GM18526 (cell line): ENCODE data around the gene ABHD17A.
A peak's percentile ranks its signal among the peaks of the same experiment; 100 is the strongest.

Experiments used
- POLR2A ChIP-seq: IDR thresholded peaks from 3 replicates; pipeline ENCODE4 v1.6.1; 2011; ENCODE audit not compliant: insufficient read length; ENCODE audit errors: extremely low read depth

The ABHD17A gene

DNA sequence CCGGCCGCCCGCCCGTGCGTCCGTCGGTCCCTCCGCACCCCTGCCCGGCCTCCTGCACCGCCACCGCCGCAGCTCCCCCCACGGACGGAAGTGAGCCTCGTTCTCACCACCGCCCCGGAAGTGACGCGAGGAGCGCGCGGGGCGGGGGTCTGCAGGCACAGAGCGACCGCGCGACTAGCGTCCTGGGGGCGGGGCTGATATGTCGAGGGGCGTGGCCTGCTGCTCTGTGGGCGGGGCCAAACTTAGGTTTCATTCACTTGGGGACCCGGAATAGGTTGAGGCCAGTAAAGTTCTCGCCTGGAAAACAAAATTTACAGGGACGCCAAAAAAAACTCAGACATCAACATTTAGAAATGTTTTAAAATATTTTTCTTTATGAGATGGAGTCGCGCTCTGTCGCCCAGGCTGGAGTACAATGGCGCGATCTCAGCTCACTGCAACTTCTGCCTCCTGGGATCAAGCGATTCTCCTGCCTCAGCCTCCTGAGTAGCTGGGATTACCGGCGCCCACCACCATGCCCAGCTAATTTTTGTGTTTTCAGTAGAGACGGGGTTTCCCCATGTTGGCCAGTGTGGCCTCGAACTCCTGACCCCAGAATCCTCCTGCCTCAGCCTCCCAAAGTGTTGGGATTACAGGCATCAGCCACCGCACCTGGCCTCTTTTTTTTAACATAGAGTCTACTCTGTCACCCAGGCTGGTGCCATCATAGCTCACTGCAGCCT, at the start of gene ABHD17A:
ABHD17A (minus strand) TSS at position 99 of the 722 bp plus-strand sequence. CDS start 3,930 bp downstream, outside the sequence.
- peak; percentile 49 for TF ChIP-seq POLR2A

DNA sequence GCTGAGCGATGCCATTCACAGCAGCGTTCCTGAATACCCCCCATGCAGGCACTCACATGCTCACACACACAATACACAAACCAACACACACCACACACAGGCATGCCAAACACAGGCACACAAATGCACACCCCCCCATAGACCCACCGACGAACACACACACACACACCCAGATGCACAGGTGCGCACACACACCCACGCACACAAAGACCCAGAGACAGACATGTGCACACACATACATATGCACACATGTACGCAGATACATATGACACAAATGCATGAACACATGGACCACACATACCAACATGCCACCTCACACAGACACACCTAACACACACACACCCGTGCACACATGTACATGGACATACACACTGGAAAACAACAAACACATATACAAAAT, 48.6 kb upstream of the ABHD17A start:
- no peak for TF ChIP-seq POLR2A

DNA sequence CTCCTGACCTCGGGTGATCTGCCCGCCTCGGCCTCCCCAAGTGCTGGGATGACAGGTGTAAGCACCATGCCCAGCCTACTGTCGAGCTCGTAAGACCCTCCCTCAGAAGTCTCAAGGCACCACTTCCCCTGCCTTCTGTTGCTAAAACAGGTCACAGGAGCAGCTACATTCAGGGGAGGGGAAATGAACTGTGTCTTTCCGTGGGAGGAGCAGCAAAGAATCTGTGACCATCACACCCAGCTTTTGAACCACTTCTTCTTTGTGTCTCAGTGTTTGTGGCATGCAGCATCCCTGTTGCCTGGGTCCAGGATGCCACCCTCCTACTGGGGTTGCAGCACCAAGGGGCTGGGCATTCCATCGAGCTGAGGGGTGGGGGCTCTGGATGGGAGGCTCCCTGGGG, 47.9 kb upstream of the ABHD17A start:
- TF ChIP-seq POLR2A: no peak

DNA sequence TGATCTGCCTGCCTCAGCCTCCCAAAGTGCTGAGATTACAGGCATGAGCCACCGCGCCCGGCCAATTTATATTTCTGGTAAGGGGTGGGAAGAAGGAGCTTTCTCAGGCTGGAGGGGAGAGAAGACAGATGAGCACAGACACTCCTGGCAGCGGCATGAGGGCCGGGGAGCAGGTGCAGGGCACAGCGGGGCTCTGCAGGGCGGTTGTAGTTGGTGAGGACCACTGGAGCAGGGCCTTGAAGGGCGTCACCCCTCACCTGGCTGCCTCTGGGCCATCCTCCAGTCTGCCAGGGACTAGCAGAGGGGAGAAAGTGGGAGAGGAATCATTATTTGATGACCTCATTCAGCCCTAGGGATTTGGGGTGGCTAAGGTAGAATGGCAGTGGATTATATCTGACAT, 47.1 kb upstream of the ABHD17A start:
- TF ChIP-seq POLR2A: no peak

DNA sequence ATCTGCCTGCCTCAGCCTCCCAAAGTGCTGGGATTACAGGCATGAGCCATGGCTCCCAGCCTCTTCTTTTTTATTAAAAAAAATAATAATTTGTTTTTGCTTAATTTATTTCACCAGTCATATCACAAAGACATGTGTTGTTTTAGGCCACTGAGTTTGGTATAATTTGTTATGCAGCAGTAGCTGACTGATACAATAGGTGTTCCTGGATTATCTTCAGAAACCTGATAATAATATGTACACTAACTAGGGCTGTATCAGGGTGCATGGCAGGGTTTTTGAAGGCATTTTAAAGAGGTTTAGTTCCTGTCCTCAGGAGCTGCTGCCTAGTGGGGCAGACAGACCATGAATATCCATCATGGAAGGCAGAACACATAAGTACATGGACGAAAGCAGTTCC, 46.1 kb upstream of the ABHD17A start:
- no peak for TF ChIP-seq POLR2A

DNA sequence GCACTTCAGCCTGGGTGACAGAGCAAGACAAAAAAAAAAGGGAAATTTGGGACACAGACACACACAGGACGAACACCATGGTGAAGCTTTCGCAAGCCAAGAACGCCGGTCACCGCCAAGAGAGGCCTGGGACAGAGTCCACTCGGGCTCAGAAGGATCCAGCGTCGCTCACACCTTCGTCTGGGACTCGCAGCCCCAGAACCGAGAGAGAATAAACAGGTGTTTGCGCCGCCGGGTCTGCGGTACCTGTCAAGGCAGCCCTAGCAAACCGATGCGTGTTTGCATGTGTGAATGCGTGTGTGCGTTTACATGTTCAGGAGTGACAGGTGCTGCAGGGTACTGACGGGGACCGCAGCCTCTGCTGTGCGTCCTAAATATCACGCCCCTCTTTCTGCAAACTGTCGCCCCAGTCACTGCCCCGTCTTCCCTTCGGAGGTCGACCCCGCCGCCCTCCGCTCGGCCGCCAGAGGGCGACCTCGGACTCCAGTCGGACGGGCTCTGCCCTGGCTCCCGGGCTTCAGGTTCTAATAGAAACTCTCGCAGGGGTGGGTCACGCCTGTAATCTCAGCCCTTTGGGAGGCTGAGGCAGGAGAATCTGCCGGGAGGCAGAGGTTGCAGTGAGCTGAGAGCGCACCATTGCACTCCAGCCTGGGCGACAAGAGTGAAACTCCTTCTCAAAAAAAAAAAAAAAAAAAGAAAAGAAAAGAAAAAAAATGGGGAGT, 43.9 kb upstream of the ABHD17A start:
- no peak for TF ChIP-seq POLR2A

DNA sequence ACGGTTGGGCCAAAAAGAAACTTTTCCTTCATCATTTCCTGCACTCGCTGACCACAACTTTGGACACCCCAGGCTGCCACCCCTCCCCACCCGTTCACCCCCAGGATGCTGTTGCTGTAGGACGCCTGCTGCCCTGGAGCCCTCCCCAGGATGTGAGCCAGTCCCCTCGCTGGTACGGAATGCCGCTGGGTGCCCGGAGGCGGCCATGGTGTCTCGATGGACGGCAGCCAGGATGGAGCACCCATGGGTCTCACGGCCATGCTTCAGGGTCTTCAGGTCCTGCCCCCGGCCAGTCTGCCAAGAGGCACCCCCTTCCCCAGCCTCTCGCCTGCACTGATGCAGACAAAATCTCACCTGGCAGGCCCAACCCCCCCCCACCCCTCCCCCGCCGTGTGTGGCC, 40.2 kb upstream of the ABHD17A start:
- no peak for TF ChIP-seq POLR2A

DNA sequence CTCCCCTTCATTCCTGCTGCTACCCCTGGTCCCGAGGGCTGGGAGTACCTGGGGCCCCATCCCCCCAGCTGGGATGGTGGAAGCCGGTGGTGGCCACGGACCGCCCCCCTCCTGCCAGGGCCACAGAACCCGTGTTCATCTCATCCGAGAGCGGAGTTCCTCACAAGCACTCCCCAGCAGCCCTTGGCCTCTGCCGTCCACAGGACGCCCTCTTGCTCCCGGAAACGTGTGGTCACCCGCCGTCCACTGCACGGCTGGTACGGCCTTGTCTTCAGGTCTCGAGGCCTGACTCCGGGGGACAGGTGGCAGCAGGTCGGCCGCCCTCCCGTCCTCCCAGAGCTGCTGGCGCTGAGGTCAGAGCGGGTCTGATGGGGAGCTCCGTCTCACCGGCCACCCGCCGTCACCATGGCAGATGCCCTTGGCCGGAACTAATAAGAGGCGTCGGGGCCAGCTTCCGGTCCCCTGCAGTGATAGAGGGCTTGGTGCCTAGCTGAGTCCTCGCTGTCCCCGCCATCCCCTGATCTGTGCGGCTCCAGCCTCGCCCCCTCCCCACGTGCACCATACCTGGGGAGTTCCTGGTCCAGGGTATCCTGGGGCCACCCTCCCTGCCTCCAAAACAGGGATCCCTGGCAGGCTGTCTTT, 39.1 kb upstream of the ABHD17A start:
- TF ChIP-seq POLR2A: no peak

DNA sequence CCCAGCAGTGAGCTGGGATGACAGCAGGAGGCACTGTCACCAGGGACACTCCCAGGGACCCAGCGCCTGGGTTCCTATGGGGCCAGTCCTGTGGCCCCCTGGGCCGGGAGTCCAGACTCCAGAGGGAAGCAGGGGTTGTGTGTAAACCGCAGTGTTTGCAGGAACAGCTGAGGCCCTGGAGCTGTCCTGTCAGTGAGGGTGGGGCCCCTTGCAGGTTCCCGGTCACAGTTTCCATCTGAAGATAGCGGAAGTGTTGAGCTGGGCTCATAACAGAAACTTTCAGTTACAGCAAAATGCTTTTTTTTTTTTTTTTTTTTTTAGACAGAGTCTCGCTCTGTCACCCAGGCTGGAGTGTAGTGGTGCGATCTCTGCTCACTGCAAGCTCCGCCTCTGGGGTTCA, 38.0 kb upstream of the ABHD17A start:
- no peak for TF ChIP-seq POLR2A

DNA sequence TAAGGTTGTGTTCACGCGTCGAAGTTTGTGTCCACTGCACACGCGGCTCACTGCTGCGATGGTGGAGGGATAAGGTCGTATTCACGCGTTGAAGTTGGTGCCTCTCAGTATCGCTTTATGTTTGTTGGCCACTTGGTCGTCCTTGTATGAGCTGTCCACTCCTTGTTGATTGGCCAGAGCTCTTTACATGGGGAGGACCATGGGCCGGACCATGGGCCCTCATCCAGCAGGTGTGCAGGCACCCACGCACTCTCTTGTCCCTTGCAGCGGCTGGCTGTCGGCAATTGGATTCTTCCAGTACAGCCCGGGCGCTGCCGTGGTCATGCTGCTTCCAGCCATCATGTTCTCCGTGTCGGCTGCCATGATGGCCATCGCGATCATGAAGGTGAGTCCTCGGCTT, 37.5 kb upstream of the ABHD17A start:
- TF ChIP-seq POLR2A: no peak

DNA sequence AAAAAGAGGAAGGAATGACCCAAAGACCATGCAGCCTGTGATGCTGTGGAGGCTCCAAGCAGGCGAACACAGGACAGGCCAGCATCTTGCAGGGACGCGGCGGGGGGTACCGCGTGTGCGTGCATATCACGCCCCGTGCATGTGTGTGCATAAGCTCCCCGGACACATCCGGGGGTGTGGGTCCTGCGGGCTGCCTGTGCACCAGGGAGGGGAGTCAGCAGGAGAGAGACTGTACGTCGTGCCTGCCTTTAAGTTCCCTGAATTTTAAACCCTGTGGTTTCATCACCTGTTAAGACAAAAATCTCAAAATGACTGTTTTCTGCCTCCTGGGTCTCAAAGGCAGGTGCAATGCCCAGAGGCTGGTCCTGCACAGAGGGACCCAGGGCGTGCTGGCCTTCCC, 36.5 kb upstream of the ABHD17A start:
- TF ChIP-seq POLR2A: no peak

DNA sequence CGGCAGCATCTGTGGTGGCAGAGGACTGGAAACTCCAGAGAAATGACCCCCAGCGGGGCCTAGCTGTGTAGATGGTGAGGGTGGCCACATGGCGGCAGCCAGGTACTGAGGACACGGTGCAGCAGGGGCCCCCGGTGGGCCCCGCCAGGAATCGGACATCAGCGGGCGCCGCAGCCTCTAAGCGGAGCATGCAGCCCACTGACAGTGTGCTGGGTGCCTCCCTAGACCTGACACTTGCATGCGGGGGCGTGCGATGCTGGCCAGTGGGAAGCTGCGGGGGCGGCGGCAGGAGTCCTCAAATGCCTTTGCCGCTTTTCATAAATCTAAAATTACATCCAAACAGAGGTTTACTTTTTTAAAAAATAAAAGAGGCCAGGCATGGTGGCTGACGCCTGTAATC, 36.0 kb upstream of the ABHD17A start:
- TF ChIP-seq POLR2A: no peak

DNA sequence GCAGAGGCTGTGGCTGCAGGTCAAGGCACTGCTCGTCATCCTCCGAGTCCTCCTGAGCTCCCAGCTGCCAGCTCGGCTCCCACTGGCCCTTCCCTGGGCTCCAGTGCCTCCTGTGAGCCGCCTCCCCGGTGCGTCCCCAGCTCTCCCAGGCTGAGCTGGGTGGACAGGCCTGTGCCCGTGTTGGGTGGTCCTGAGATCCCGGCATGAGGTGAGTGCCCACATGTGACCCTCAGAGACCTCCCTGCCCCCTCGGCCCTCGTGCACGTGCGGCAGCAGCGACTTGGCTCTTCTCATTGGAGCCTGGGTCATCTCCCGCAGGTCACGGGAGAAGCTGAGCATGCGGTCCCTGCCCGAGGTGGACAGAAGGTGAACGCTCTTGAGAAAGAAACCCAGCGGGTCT, 35.3 kb upstream of the ABHD17A start:
- TF ChIP-seq POLR2A: no peak

DNA sequence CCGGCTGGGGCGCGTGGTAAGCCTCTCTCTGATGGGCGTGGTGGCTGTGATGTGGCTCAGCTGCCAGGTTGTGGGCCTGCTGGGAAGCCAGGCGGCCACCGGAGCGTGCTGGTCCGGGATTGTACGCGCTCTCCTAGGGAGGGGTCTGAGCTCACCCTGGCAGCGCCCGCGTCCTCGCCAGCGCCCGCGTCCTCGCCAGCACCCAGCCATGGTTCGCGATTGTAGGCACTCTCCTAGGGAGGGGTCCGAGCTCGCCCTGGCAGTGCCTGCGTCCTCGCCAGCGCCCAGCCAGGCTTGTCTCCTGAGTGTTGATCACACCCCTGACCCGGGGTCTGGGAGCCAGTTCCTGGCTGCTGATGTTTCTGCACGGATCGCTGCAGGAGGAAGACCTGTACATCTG, 33.7 kb upstream of the ABHD17A start:
- no peak for TF ChIP-seq POLR2A

DNA sequence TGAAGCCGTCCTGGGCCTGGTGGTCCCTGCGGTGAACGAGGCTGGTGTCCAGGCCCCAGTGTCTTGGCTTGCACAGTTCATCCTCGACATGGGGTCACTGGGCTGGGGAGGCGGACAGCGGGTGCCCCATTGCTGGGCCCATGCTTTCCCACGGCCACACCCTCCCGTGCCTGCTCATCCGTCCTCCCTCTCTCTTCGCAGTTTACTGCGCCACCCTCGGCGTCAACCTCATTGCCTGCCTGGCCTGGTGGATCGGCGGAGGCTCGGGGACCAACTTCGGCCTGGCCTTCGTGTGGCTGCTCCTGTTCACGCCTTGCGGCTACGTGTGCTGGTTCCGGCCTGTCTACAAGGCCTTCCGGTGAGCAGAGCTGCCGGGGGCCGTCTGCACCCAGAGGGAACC, 32.6 kb upstream of the ABHD17A start:
- TF ChIP-seq POLR2A: no peak

DNA sequence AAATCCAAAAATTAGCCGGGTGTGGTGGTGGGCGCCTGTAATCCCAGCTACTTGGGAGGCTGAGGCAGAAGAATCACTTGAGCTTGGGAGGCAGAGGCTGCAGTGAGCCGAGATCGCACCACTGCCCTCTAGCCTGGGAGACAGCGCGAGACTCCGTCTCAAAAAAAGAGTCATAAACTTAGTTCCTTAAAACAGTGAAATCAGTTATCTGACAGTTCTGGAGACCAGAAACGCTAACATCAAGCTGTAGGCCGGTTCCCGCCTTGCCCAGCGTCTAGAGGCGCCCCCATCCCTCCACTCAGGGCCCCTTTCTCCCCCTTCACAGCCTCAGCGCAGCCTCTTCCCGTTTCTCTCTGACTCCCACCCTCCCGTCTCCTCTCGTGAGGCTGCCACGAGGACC, 31.9 kb upstream of the ABHD17A start:
- TF ChIP-seq POLR2A: no peak

DNA sequence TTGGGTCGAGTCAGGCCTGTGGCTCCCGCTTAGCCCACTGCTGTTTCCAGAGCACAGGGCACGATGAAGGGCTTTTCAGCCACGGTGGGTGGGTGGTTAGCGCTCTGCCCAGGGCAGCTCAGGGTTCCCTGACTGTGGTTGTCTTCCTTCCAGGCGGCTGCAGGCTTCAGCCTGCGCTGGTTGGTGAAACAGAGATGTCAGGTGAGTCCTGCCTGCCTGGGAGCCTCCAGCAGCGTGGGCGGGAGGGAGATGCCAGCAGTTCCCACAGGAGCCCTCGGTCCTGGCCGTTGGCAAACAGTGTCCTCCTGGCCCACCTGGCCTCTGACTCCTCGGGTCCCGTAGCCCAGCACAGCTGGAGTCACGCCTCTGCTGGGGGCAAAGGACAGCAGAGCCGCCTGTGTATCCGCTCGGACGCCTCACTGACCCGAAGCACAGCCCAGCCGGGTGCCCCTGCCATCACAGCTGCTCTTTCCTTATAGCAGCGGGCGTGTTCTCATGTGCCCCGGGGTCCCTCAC, 29.6 kb upstream of the ABHD17A start:
- TF ChIP-seq POLR2A: no peak
